ENCODE data around the gene TANC1. TPM values are rescaled to one million over a fixed set of nuclear protein-coding genes. Genes with fewer than 3 reads are reported as not detected.

TANC1 gene
- polyA plus RNA-seq, 1 donor (not counting 4 experiments of a cell fraction or from before 2014, with no cell fraction given) = 33.5 TPM

DNA sequence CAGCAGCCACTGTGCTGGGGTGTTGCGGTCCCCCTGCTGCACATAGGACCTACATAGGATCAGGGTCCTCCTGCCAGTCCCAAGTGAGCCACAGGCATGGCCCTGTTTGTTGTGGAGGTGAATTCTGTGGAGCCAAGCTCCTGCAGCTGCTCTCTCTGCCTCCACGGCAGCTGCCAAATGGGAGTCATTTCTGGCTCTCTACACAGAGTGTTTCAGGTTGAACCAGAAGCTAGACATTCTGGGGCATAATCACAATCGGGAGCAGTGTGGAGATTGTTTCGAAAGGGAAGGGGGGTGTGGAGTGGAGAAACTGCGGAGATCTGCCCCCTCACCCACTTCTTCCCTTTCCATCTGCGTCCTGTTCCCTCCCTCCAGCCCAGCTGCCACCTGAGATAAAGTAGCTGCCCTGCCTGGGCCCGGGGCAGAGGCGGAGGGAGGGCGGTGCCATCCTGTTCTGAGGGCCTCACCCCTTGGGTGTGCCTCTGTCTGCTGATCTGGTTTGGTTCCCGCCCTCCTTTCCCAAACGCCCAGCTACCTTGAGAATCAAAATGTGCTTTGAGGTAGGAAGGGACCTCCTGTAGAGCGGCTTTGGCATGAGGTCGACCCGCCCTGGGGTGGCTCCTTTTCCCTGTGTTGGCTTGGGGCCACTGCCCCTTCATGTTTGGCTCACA, 178.7 kb downstream of the TANC1 start:
- peak overlapping the region; percentile 77 for H3K27ac ChIP-seq (ENCODE audit: control insufficient read depth, insufficient read depth, low read length)
- peak; percentile 71 for FAIRE-seq
- dilution Hi-C loops (cut with MboI; ENCODE audit: extremely low pct_ligation_motif_present, low sequenced_read_pairs) = no loop called here
- H3K36me3 ChIP-seq (ENCODE audit: control insufficient read depth in 2 of 2, extremely low read depth in 1 of 2, insufficient read depth in 2 of 2, low read length in 2 of 2) = peaks cover 12 to 14% of the 10 kb centered on the region in 2 experiments
- H4K20me1 ChIP-seq (ENCODE audit: control insufficient read depth, extremely low read depth, insufficient read depth, low read length) = no peaks in the 10 kb centered on the region
- no peaks in the 10 kb centered on the region for H3K27me3 ChIP-seq (ENCODE audit: control insufficient read depth, extremely low read depth, insufficient read depth, low read length)
- peak overlapping the region; percentile 72 for H3K4me2 ChIP-seq (ENCODE audit: control insufficient read depth, extremely low read depth, insufficient read depth, low read depth, low read length)
- peaks cover 17% of the 10 kb centered on the region for H3K4me1 ChIP-seq (ENCODE audit: control insufficient read depth, extremely low read depth, insufficient read depth, low read length)
- H3K9ac ChIP-seq (ENCODE audit: control insufficient read depth, extremely low read depth, insufficient read depth, low read length) = peak overlapping the region; percentile 59
- H3K79me2 ChIP-seq (ENCODE audit: control insufficient read depth, insufficient read depth, low read length) = peaks cover 5% of the 10 kb centered on the region
- no peak for DNase-seq (ENCODE audit: low read depth, low spot score)
- H3K9me1 ChIP-seq (ENCODE audit: control insufficient read depth, extremely low read depth, insufficient read depth, low read length) = no peaks in the 10 kb centered on the region
- peak overlapping the region in 2 of 3 experiments; percentile 11 to 50 for H3K4me3 ChIP-seq (ENCODE audit: control insufficient read depth in 2 of 3, extremely low read depth in 1 of 3, insufficient read depth in 2 of 3, low read depth in 1 of 3, low read length in 3 of 3)
- no peak overlapping the region for H2AFZ ChIP-seq (ENCODE audit: control insufficient read depth, low read length)
- H3K9me3 ChIP-seq (ENCODE audit: control insufficient read depth, low read depth, low read length) = no peaks in the 10 kb centered on the region
- TF ChIP-seq EZH2 (IDR thresholded peaks at IDR 0.05; ENCODE audit: low read length) = no peak
- TF ChIP-seq, protein P1, sequence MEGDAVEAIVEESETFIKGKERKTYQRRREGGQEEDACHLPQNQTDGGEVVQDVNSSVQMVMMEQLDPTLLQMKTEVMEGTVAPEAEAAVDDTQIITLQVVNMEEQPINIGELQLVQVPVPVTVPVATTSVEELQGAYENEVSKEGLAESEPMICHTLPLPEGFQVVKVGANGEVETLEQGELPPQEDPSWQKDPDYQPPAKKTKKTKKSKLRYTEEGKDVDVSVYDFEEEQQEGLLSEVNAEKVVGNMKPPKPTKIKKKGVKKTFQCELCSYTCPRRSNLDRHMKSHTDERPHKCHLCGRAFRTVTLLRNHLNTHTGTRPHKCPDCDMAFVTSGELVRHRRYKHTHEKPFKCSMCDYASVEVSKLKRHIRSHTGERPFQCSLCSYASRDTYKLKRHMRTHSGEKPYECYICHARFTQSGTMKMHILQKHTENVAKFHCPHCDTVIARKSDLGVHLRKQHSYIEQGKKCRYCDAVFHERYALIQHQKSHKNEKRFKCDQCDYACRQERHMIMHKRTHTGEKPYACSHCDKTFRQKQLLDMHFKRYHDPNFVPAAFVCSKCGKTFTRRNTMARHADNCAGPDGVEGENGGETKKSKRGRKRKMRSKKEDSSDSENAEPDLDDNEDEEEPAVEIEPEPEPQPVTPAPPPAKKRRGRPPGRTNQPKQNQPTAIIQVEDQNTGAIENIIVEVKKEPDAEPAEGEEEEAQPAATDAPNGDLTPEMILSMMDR (optimal IDR thresholded peaks at IDR 0.05 in 1 of 3, IDR thresholded peaks at IDR 0.05 in 1 of 3, conservative IDR thresholded peaks at IDR 0.05 in 1 of 3; ENCODE audit: extremely low read depth in 1 of 3, insufficient read depth in 2 of 3, low read length in 3 of 3) = no peak

DNA sequence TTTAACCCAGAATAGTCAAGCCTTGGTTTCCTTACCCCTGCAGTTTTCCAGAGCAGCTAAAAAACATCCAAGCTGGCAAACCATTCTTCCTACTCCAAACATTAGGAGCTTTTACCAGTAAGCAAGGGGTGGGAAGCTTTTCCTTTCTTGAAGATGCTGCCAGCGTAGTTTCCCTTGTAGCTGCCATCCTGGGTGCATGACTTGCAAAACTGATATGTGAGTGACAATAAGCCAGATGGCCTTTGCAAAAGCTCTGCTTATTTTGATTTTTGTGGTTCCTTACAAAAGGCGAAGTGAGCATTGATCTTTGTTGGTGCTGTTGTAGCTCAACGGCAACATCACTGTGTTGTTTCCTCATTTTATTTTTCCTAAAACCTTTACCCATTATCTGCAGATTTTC, 179.2 kb downstream of the TANC1 start:
- H3K36me3 ChIP-seq (ENCODE audit: control insufficient read depth in 2 of 2, extremely low read depth in 1 of 2, insufficient read depth in 2 of 2, low read length in 2 of 2) = peaks cover 12 to 14% of the 10 kb centered on the region in 2 experiments
- FAIRE-seq (peak; percentile 20), DNase-seq (ENCODE audit: low read depth, low spot score) (no peak)
- H3K27ac ChIP-seq (ENCODE audit: control insufficient read depth, insufficient read depth, low read length) = peak overlapping the region; percentile 77
- H3K9ac ChIP-seq (ENCODE audit: control insufficient read depth, extremely low read depth, insufficient read depth, low read length) = peak overlapping the region; percentile 59
- H3K79me2 ChIP-seq (ENCODE audit: control insufficient read depth, insufficient read depth, low read length) = peaks cover 5% of the 10 kb centered on the region
- H3K9me1 ChIP-seq (ENCODE audit: control insufficient read depth, extremely low read depth, insufficient read depth, low read length) = no peaks in the 10 kb centered on the region
- peaks cover 17% of the 10 kb centered on the region for H3K4me1 ChIP-seq (ENCODE audit: control insufficient read depth, extremely low read depth, insufficient read depth, low read length)
- no peaks in the 10 kb centered on the region for H3K27me3 ChIP-seq (ENCODE audit: control insufficient read depth, extremely low read depth, insufficient read depth, low read length)
- no peak for TF ChIP-seq EZH2 (IDR thresholded peaks at IDR 0.05; ENCODE audit: low read length)
- TF ChIP-seq, protein P1 (optimal IDR thresholded peaks at IDR 0.05 in 1 of 3, IDR thresholded peaks at IDR 0.05 in 1 of 3, conservative IDR thresholded peaks at IDR 0.05 in 1 of 3; ENCODE audit: extremely low read depth in 1 of 3, insufficient read depth in 2 of 3, low read length in 3 of 3) = no peak
- H3K4me2 ChIP-seq (ENCODE audit: control insufficient read depth, extremely low read depth, insufficient read depth, low read depth, low read length) = peak overlapping the region; percentile 72
- no peak overlapping the region for H3K4me3 ChIP-seq (ENCODE audit: control insufficient read depth in 2 of 3, extremely low read depth in 1 of 3, insufficient read depth in 2 of 3, low read depth in 1 of 3, low read length in 3 of 3)
- dilution Hi-C loops (cut with MboI; ENCODE audit: extremely low pct_ligation_motif_present, low sequenced_read_pairs) = no loop called here
- H2AFZ ChIP-seq (ENCODE audit: control insufficient read depth, low read length) = no peak overlapping the region
- H4K20me1 ChIP-seq (ENCODE audit: control insufficient read depth, extremely low read depth, insufficient read depth, low read length) = no peaks in the 10 kb centered on the region
- no peaks in the 10 kb centered on the region for H3K9me3 ChIP-seq (ENCODE audit: control insufficient read depth, low read depth, low read length)
